Fibroblast of peridontal ligament (primary cell): ENCODE measurements around the gene C9orf85.

Experiments used
- DNase-seq: peaks from one replicate; pipeline ENCODE4 v3.0.0-alpha.2; 2010; ENCODE audit errors: extremely low read depth

Gene C9orf85

GRCh38 chr9:71904076-71904475, 7.4 kb upstream of the C9orf85 start:
- DNase-seq, result no peak

- DNase-seq, result no peak
These were observed 2.6 kb upstream of the C9orf85 start for GRCh38 chr9:71908825-71909224.

GRCh38 chr9:71909887-71910649, 1.4 kb upstream of the C9orf85 start:
- DNase-seq, result peak; percentile 40

GRCh38 chr9:71910650-71911060, 784 bp upstream of the C9orf85 start:
- DNase-seq, result no peak

- peak; percentile 69 for DNase-seq
These were observed 483 bp downstream of the C9orf85 start for GRCh38 chr9:71911908-71912335.

- no peak for DNase-seq
These were observed 4.1 kb downstream of the C9orf85 start for GRCh38 chr9:71915495-71915894.

- no peak for DNase-seq
These were observed 5.5 kb downstream of the C9orf85 start for GRCh38 chr9:71916834-71917534.

GRCh38 chr9:71918419-71918818, 7.0 kb downstream of the C9orf85 start:
- DNase-seq, result no peak

GRCh38 chr9:71920456-71921189, 9.2 kb downstream of the C9orf85 start:
- no peak for DNase-seq

- DNase-seq, result no peak
These were observed 9.9 kb downstream of the C9orf85 start for GRCh38 chr9:71921190-71921814.

GRCh38 chr9:71924576-71924975, 13.1 kb downstream of the C9orf85 start:
- no peak for DNase-seq

- DNase-seq, result no peak
These were observed 14.4 kb downstream of the C9orf85 start for GRCh38 chr9:71925834-71926233.

GRCh38 chr9:71928376-71928775, 16.9 kb downstream of the C9orf85 start:
- peak; percentile 37 for DNase-seq

- peak; percentile 73 for DNase-seq
These were observed 17.4 kb downstream of the C9orf85 start for GRCh38 chr9:71928806-71929205.

- DNase-seq, result peak; percentile 88
These were observed 17.8 kb downstream of the C9orf85 start for GRCh38 chr9:71929223-71929622.

GRCh38 chr9:71929791-71930440, 18.5 kb downstream of the C9orf85 start:
- DNase-seq, result peak; percentile 85

- no peak for DNase-seq
These were observed 19.7 kb downstream of the C9orf85 start for GRCh38 chr9:71931166-71931565.

GRCh38 chr9:71936066-71936465, 24.6 kb downstream of the C9orf85 start:
- no peak for DNase-seq

GRCh38 chr9:71937070-71937625, 25.7 kb downstream of the C9orf85 start:
- no peak for DNase-seq

GRCh38 chr9:71937898-71938297, 26.5 kb downstream of the C9orf85 start:
- DNase-seq, result no peak

GRCh38 chr9:71941060-71941568, 29.7 kb downstream of the C9orf85 start:
- DNase-seq, result peak; percentile 49
